ENCODE data around the gene RABGAP1L.

Gene RABGAP1L

DNA sequence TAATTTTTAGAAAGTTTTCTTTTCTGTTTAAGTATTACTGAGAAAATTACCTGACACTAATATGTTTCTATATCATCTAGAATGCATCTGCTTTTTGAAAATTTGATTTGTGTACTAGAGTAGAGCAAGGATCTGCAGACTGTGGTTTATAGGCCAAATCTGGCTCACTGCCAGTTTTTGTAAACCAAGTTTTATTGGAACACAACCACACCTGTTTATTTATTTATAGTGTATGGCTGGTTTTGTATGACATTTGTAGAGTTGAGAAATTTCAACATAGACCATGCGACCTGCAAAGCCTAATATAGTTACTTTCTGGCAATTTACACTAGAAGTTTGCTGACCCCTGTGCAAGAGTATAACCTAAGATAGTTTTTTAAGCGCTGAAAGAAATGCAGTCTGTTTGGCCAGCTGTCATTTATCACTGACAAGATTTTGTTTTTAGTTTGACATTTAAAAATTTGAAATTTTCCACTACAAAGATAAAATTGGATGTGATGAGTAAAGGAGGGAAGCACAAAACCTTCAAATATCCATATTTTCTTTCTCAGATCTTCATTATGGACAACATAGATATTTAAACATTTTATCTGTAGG, 804.3 kb downstream of the RABGAP1L start:
- Histone ChIP-seq H3K36me3 (ENCODE audit: insufficient read depth, low read length) (peaks cover 4% of the 10 kb centered on the region; the same call in 1 of the 2 replicates), H3K9me3 (ENCODE audit: insufficient read depth, low read depth, low read length) (no peaks in the 10 kb centered on the region), H3K4me3 (ENCODE audit: low read length, poor library complexity, severe bottlenecking) (no peak overlapping the region), H3K9ac (ENCODE audit: low read depth, low read length, poor library complexity, severe bottlenecking) (no peak overlapping the region), H3K79me2 (ENCODE audit: insufficient read depth, low read length) (no peaks in the 10 kb centered on the region), H3K27me3 (ENCODE audit: insufficient read depth, low read length, poor library complexity, severe bottlenecking) (no peaks in the 10 kb centered on the region), H3F3A (ENCODE audit: low read depth) (no peaks in the 10 kb centered on the region; the same call in none of the 2 replicates), H2AFZ (ENCODE audit: low read length) (no peak overlapping the region), H3K4me2 (ENCODE audit: low read depth, low read length, poor library complexity, severe bottlenecking) (no peak overlapping the region), H3K9me2 (replicated peaks; ENCODE audit: low read depth, low read length) (no peaks in the 10 kb centered on the region), H4K20me1 (ENCODE audit: insufficient read depth, low read length, poor library complexity, severe bottlenecking) (no peaks in the 10 kb centered on the region), H3K4me1 (ENCODE audit: insufficient read depth, low read length, poor library complexity, severe bottlenecking) (peaks cover 41% of the 10 kb centered on the region)
- TF ChIP-seq, protein P1, sequence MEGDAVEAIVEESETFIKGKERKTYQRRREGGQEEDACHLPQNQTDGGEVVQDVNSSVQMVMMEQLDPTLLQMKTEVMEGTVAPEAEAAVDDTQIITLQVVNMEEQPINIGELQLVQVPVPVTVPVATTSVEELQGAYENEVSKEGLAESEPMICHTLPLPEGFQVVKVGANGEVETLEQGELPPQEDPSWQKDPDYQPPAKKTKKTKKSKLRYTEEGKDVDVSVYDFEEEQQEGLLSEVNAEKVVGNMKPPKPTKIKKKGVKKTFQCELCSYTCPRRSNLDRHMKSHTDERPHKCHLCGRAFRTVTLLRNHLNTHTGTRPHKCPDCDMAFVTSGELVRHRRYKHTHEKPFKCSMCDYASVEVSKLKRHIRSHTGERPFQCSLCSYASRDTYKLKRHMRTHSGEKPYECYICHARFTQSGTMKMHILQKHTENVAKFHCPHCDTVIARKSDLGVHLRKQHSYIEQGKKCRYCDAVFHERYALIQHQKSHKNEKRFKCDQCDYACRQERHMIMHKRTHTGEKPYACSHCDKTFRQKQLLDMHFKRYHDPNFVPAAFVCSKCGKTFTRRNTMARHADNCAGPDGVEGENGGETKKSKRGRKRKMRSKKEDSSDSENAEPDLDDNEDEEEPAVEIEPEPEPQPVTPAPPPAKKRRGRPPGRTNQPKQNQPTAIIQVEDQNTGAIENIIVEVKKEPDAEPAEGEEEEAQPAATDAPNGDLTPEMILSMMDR (conservative IDR thresholded peaks at IDR 0.05; ENCODE audit: low read length) = no peak
- TF ChIP-seq EZH2phosphoT487 (IDR thresholded peaks at IDR 0.05; ENCODE audit: borderline replicate concordance) = no peak

GRCh38 chr1:174964261-174964971, 805.1 kb downstream of the RABGAP1L start:
- TF ChIP-seq, protein P1 (conservative IDR thresholded peaks at IDR 0.05; ENCODE audit: low read length) = no peak
- TF ChIP-seq EZH2phosphoT487 (IDR thresholded peaks at IDR 0.05; ENCODE audit: borderline replicate concordance) = no peak
- H3K36me3 ChIP-seq (ENCODE audit: insufficient read depth, low read length) = no peaks in the 10 kb centered on the region
- H3F3A ChIP-seq (ENCODE audit: low read depth) = no peaks in the 10 kb centered on the region; the same call in none of the 2 replicates
- H3K9me2 ChIP-seq (replicated peaks; ENCODE audit: low read depth, low read length) = no peaks in the 10 kb centered on the region
- H2AFZ ChIP-seq (ENCODE audit: low read length) = no peak overlapping the region
- H3K4me3 ChIP-seq (ENCODE audit: low read length, poor library complexity, severe bottlenecking) = no peak overlapping the region
- H3K27me3 ChIP-seq (ENCODE audit: insufficient read depth, low read length, poor library complexity, severe bottlenecking) = no peaks in the 10 kb centered on the region
- no peak overlapping the region for H3K9ac ChIP-seq (ENCODE audit: low read depth, low read length, poor library complexity, severe bottlenecking)
- H3K9me3 ChIP-seq (ENCODE audit: insufficient read depth, low read depth, low read length) = no peaks in the 10 kb centered on the region
- no peaks in the 10 kb centered on the region for H4K20me1 ChIP-seq (ENCODE audit: insufficient read depth, low read length, poor library complexity, severe bottlenecking)
- no peak overlapping the region for H3K4me2 ChIP-seq (ENCODE audit: low read depth, low read length, poor library complexity, severe bottlenecking)
- H3K79me2 ChIP-seq (ENCODE audit: insufficient read depth, low read length) = no peaks in the 10 kb centered on the region
- peaks cover 49% of the 10 kb centered on the region for H3K4me1 ChIP-seq (ENCODE audit: insufficient read depth, low read length, poor library complexity, severe bottlenecking)

DNA sequence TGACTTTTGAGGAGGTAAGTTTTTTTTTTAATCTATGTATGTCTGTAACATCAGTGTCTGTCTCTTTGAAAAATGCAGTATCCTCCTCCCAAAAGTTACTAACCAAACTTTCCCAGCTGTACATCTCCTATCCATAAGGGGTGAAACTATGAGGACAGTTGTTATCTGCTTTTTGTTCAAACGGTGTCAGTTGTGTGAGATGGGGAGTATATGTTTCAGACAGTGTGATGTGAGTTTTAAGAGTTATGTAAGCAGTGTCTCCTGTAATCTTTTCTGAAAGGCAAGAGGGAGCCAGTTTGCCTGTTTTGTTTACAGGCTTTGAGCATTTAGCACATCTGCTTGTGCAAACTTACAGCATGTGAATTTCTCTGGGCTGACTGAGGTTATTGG, 805.6 kb downstream of the RABGAP1L start:
- no peaks in the 10 kb centered on the region; the same call in none of the 2 replicates for H3F3A ChIP-seq (ENCODE audit: low read depth)
- H3K4me1 ChIP-seq (ENCODE audit: insufficient read depth, low read length, poor library complexity, severe bottlenecking) = peaks cover 54% of the 10 kb centered on the region

More for the DNA sequence above, 805.6 kb downstream of the RABGAP1L start:
- no peaks in the 10 kb centered on the region for H3K9me3 ChIP-seq (ENCODE audit: insufficient read depth, low read depth, low read length)
- no peak overlapping the region for H3K4me3 ChIP-seq (ENCODE audit: low read length, poor library complexity, severe bottlenecking)
- TF ChIP-seq EZH2phosphoT487 (IDR thresholded peaks at IDR 0.05; ENCODE audit: borderline replicate concordance) = no peak
- TF ChIP-seq, protein P1 (conservative IDR thresholded peaks at IDR 0.05; ENCODE audit: low read length) = no peak
- H3K4me2 ChIP-seq (ENCODE audit: low read depth, low read length, poor library complexity, severe bottlenecking) = no peak overlapping the region
- no peaks in the 10 kb centered on the region for H3K79me2 ChIP-seq (ENCODE audit: insufficient read depth, low read length)
- H3K9me2 ChIP-seq (replicated peaks; ENCODE audit: low read depth, low read length) = no peaks in the 10 kb centered on the region
- no peaks in the 10 kb centered on the region for H3K27me3 ChIP-seq (ENCODE audit: insufficient read depth, low read length, poor library complexity, severe bottlenecking)
- no peak overlapping the region for H3K9ac ChIP-seq (ENCODE audit: low read depth, low read length, poor library complexity, severe bottlenecking)
- H3K36me3 ChIP-seq (ENCODE audit: insufficient read depth, low read length) = no peaks in the 10 kb centered on the region
- H4K20me1 ChIP-seq (ENCODE audit: insufficient read depth, low read length, poor library complexity, severe bottlenecking) = no peaks in the 10 kb centered on the region
- no peak overlapping the region for H2AFZ ChIP-seq (ENCODE audit: low read length)
